Astrocyte (in vitro differentiated cells and primary cell): Measurements from ENCODE around the gene JMJD8. TPM values are rescaled to one million over a fixed set of nuclear protein-coding genes. Genes with fewer than 3 reads are reported as not detected.

Experiments used
- DNase-seq: peaks from one replicate; pipeline ENCODE4 v3.0.0-alpha.2; 2010; ENCODE audit warnings: low read depth
- FAIRE-seq: peaks from 2 replicates; lab custom pipeline; 2011; peaks lifted over from hg19 to GRCh38; lab: Jason Lieb, UNC
- H2AFZ ChIP-seq: 2 replicates; pipeline ENCODE4 v1.6.0; 2012; ENCODE audit warnings: low read depth, low read length, inconsistent platforms
- H3K27ac ChIP-seq: 2 replicates; pipeline ENCODE4 v1.5.1; 2011; ENCODE audit warnings: low read depth, low read length, inconsistent platforms
- H3K27me3 ChIP-seq: 2 replicates; pipeline ENCODE4 v1.6.0; 2011; ENCODE audit warnings: low read length, inconsistent platforms; ENCODE audit not compliant: insufficient read depth
- H3K36me3 ChIP-seq: 2 replicates; pipeline ENCODE4 v1.5.1; 2011; ENCODE audit warnings: low read length, inconsistent platforms; ENCODE audit not compliant: insufficient read depth
- H3K4me1 ChIP-seq: 2 replicates; pipeline ENCODE4 v1.5.1; 2011; ENCODE audit warnings: low read length, inconsistent platforms; ENCODE audit not compliant: insufficient read depth
- H3K4me2 ChIP-seq: 2 replicates; pipeline ENCODE4 v1.6.0; 2012; ENCODE audit warnings: low read length, inconsistent platforms
- H3K4me3 ChIP-seq: 2 replicates; pipeline ENCODE4 v1.5.1; 2011; ENCODE audit warnings: low read depth, mild to moderate bottlenecking, low read length, inconsistent platforms; ENCODE audit not compliant: insufficient read depth
- H3K79me2 ChIP-seq: 2 replicates; pipeline ENCODE4 v1.6.0; 2012; ENCODE audit warnings: mild to moderate bottlenecking, low read length, inconsistent platforms; ENCODE audit not compliant: insufficient read depth
- H3K9ac ChIP-seq: 2 replicates; pipeline ENCODE4 v1.6.0; 2012; ENCODE audit warnings: mild to moderate bottlenecking, low read length, inconsistent platforms
- H3K9me3 ChIP-seq: 2 replicates; pipeline ENCODE4 v1.5.1; 2012; ENCODE audit warnings: low read depth, mild to moderate bottlenecking, low read length, inconsistent platforms; ENCODE audit not compliant: insufficient read depth
- H4K20me1 ChIP-seq: 2 replicates; pipeline ENCODE4 v1.6.0; 2012; ENCODE audit warnings: low read length, inconsistent platforms; ENCODE audit not compliant: insufficient read depth
- H3K27ac Mint-ChIP-seq: one replicate; pipeline ENCODE4 v1.8.0; 2021; ENCODE audit warnings: mild to moderate bottlenecking, mixed read lengths; ENCODE audit not compliant: unreplicated experiment
- H3K27me3 Mint-ChIP-seq: one replicate; pipeline ENCODE4 v1.8.0; 2021; ENCODE audit warnings: low read depth, mixed read lengths; ENCODE audit not compliant: unreplicated experiment
- H3K36me3 Mint-ChIP-seq: one replicate; pipeline ENCODE4 v1.8.0; 2021; ENCODE audit warnings: low read depth, mixed read lengths; ENCODE audit not compliant: unreplicated experiment
- H3K4me1 Mint-ChIP-seq: one replicate; pipeline ENCODE4 v1.8.0; 2021; ENCODE audit warnings: low read depth, mixed read lengths; ENCODE audit not compliant: unreplicated experiment
- H3K4me3 Mint-ChIP-seq: one replicate; pipeline ENCODE4 v1.8.0; 2021; ENCODE audit warnings: mild to moderate bottlenecking, moderate library complexity, mixed read lengths; ENCODE audit not compliant: unreplicated experiment
- H3K9me3 Mint-ChIP-seq: one replicate; pipeline ENCODE4 v1.8.0; 2021; ENCODE audit warnings: mild to moderate bottlenecking, mixed read lengths; ENCODE audit not compliant: unreplicated experiment
- CTCF ChIP-seq: IDR thresholded peaks from 2 replicates; pipeline ENCODE4 v1.5.1; 2011; ENCODE audit warnings: low read depth, mild to moderate bottlenecking, inconsistent platforms, low read length, moderate library complexity; ENCODE audit not compliant: insufficient read depth
- EZH2 ChIP-seq: IDR thresholded peaks from 2 replicates; pipeline ENCODE4 v1.6.1; 2012; ENCODE audit warnings: mild to moderate bottlenecking, low read length, inconsistent platforms; ENCODE audit not compliant: insufficient read depth
- total RNA-seq: library from RNA; stranded (reverse); gene quantifications from 2 replicates; pipeline ENCODE4 v1.2.1, GENCODE V29; 2021

Gene JMJD8
- total RNA-seq, 1 donor from 2014 or later = 26.8 TPM

DNA sequence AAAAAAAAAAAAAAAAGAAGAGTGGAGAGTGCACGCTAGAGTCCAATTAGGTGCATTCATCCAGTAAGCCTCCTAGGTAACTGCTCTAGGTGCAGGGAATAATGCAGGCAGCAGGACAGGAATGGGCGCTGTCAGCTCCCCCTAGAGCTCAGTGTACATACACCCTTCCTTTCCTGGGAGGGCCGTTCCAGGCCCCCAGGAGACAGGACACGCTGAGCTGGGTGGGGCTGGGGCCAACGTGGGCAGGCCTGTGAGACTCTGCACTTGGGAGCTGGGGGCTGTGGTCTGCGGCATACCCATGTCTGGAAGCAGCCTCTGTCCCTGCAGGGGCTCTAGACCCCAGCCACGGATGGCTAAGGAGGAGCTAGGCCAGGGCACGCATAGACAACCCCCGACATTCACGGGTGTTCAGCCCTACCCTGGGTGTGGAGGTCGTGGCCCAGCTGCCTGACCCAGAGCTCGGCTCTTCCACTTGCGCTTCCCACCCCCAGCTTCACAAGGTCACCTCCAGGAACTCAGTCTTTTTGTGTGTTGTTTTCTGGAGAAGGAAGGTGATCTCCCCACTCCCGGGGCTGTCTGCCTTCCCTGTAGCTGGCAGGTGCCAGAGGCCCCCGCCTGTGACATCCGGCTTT lies 35.8 kb upstream of the JMJD8 start:
- peak overlapping the region; percentile 91 for H2AFZ ChIP-seq
- peak overlapping the region; percentile 86 for H3K4me3 Mint-ChIP-seq
- H3K27ac ChIP-seq = no peak overlapping the region
- peak overlapping the region; percentile 73 for H3K4me3 ChIP-seq
- FAIRE-seq (no peak), DNase-seq (no peak)
- H3K9me3 Mint-ChIP-seq = no peaks in the 10 kb centered on the region
- no peaks in the 10 kb centered on the region for H3K27me3 ChIP-seq
- H3K36me3 Mint-ChIP-seq = no peaks in the 10 kb centered on the region
- no peaks in the 10 kb centered on the region for H3K36me3 ChIP-seq
- peaks cover 50% of the 10 kb centered on the region for H4K20me1 ChIP-seq
- no peaks in the 10 kb centered on the region for H3K4me1 Mint-ChIP-seq
- peak overlapping the region; percentile 83 for H3K9ac ChIP-seq
- H3K4me2 ChIP-seq = peak overlapping the region; percentile 99
- peak; percentile 13 for TF ChIP-seq CTCF
- no peak for TF ChIP-seq EZH2
- H3K9me3 ChIP-seq = no peaks in the 10 kb centered on the region
- H3K27me3 Mint-ChIP-seq = no peaks in the 10 kb centered on the region
- peaks cover 31% of the 10 kb centered on the region for H3K4me1 ChIP-seq
- H3K27ac Mint-ChIP-seq = peak overlapping the region; percentile 26
- H3K79me2 ChIP-seq = peaks cover 7% of the 10 kb centered on the region

DNA sequence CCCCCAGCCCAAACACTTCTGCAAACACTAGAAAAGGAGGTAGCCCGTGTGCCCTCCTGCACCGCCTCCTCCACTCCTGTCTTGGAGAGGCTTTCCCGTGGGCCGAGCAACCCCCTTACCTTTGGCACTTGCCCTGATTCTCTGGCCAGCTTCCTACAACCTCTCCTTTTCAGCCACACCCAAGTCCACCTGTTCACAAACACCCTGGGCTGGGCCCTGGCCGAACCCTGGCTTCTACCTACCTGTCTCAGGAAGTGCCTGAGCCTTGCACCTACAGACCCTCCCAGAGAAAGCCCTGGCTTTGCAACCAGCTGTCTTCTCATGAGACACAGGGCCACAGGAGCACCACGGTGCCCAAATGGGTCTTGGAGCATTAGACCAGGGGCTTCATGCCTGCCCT lies 34.8 kb upstream of the JMJD8 start:
- H3K27me3 Mint-ChIP-seq = no peaks in the 10 kb centered on the region
- TF ChIP-seq EZH2 (no peak), CTCF (no peak)
- H3K27me3 ChIP-seq = no peaks in the 10 kb centered on the region
- H3K4me2 ChIP-seq = no peak overlapping the region
- no peaks in the 10 kb centered on the region for H3K4me1 Mint-ChIP-seq
- H3K4me3 Mint-ChIP-seq = peak overlapping the region; percentile 67
- H3K9ac ChIP-seq = no peak overlapping the region
- peaks cover 38% of the 10 kb centered on the region for H3K4me1 ChIP-seq
- no peaks in the 10 kb centered on the region for H3K9me3 ChIP-seq
- no peak for FAIRE-seq
- H3K27ac ChIP-seq = no peak overlapping the region
- no peaks in the 10 kb centered on the region for H3K36me3 ChIP-seq
- no peaks in the 10 kb centered on the region for H3K36me3 Mint-ChIP-seq
- DNase-seq = no peak
- no peak overlapping the region for H3K27ac Mint-ChIP-seq
- H3K79me2 ChIP-seq = peaks cover 7% of the 10 kb centered on the region
- no peak overlapping the region for H3K4me3 ChIP-seq
- H3K9me3 Mint-ChIP-seq = no peaks in the 10 kb centered on the region
- no peak overlapping the region for H2AFZ ChIP-seq
- peaks cover 47% of the 10 kb centered on the region for H4K20me1 ChIP-seq

DNA sequence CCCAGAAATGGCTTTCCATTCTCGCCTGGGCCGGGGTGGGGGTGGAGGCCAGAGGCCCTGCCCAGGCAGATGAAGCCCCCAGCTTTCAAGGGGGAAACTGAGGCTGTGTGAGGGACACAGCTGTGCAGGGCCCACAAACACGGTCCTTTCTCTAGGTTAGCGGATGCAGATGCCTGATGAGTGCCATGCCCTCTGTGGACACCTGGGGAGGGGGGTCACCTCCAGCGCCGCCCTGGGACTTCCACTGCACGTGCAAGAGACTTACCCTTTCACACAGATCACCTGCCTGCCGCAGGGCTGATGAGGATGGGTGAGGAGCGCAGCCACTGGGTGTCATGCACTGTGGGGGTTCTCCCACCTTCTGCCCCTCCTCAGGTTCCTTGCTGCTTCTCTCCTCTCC lies 34.3 kb upstream of the JMJD8 start:
- H3K9me3 Mint-ChIP-seq = no peaks in the 10 kb centered on the region
- DNase-seq (no peak), FAIRE-seq (no peak)
- Histone ChIP-seq H3K27ac (no peak overlapping the region), H2AFZ (no peak overlapping the region), H3K4me2 (no peak overlapping the region), H4K20me1 (peaks cover 47% of the 10 kb centered on the region), H3K9me3 (no peaks in the 10 kb centered on the region), H3K79me2 (peaks cover 7% of the 10 kb centered on the region), H3K27me3 (no peaks in the 10 kb centered on the region), H3K4me3 (no peak overlapping the region), H3K4me1 (peaks cover 38% of the 10 kb centered on the region), H3K9ac (no peak overlapping the region), H3K36me3 (no peaks in the 10 kb centered on the region)
- no peaks in the 10 kb centered on the region for H3K27me3 Mint-ChIP-seq
- TF ChIP-seq EZH2 (no peak), CTCF (no peak)
- no peaks in the 10 kb centered on the region for H3K4me1 Mint-ChIP-seq
- H3K27ac Mint-ChIP-seq = no peak overlapping the region
- peak overlapping the region; percentile 20 for H3K4me3 Mint-ChIP-seq
- H3K36me3 Mint-ChIP-seq = no peaks in the 10 kb centered on the region
